GM12874 (cell line): Measurements from ENCODE around the gene HNRNPH2.

Experiments used
- CTCF ChIP-seq: IDR thresholded peaks from 2 replicates; pipeline ENCODE4 v1.5.1; 2011; ENCODE audit warnings: low read depth, mild to moderate bottlenecking, control low read depth, low read length, moderate library complexity; ENCODE audit not compliant: insufficient read depth

Gene HNRNPH2

DNA sequence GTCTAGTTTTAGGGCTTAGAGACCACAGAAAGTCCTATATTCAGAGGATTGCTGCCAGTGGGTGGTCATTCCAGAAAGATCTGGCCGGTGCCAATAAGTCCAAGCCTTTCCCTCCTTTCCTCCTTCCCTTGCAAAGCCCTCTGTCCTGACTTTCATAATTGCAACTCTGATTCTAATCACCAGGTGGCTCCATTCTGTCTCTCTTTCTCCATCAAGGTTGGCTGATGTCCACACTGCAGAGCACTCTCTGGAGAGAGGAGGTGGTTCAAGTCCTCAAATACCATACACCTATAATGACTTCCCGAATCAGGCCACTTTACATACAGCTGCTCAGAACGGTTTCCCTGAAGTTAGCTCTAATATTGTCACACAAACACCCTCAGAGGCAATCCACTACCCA, 54.9 kb downstream of the HNRNPH2 start:
- 0 out of 2 replicates have a peak, but pooled peaks have one; percentile 9 for TF ChIP-seq CTCF
